GM18951 (cell line): ENCODE data around the gene GNG7.
"Not testable (repeated sequence)": the region's sequence is repeated elsewhere in the genome, so short reads cannot be mapped to it uniquely, and the experiment has no call there.

Experiments used
- POLR2A ChIP-seq: IDR thresholded peaks from 4 replicates; pipeline ENCODE4 v1.6.1; 2011; ENCODE audit warnings: mild to moderate bottlenecking; ENCODE audit not compliant: insufficient read length, insufficient read depth; ENCODE audit errors: extremely low read depth
- in situ Hi-C: fragments of 300-500 bp; cut with MboI; formaldehyde crosslinking; loops from one replicate; pipeline ENCODE4 v1.12.0; 2022; ENCODE audit warnings: low sequenced_read_pairs, mixed read lengths, inconsistent platforms; ENCODE audit not compliant: unreplicated experiment

GNG7 gene

GRCh38 chr19:2648099-2648498 is 54.4 kb downstream of the GNG7 start:
- in situ Hi-C loops, result loop anchor here (5.0 kb wide), 1 partner anchor 99 kb away; no protein-coding TSS in a partner anchor
- no peak for TF ChIP-seq POLR2A

DNA sequence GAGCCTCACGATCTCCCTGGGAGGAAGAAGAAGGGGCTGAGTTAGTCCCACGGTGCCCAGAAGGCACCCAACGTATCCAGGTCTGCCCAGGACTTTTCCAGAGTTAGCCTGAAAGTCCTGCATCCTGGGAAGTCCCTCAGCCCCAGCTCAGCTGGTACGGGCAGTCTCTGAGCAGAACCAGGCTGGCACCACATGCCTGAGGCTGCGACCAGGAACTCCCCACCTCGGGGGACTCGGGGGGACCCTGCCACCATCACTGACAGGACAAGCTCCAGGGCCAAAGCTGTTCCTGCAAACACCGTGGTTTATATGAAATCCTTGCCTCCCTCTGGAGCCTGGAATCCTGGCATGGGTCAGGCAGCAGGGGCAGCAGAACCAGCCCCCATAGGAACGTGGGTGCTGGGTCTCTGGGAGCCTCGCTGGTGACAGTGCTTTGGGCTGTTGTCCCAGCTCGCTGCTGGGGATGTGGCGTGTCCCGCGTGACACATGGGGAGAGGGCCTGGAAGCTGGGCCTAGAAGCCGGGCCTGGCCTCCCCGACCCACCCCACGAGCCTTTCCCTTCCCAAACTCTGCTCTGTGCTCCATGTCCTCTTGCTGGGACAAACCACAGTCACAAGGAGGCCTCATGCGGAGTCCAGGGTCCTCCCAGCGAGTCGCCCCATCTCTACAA is 55.5 kb downstream of the GNG7 start:
- in situ Hi-C loops, result loop anchor here (5.0 kb wide), 1 partner anchor 100 kb away; no protein-coding TSS in a partner anchor
- TF ChIP-seq POLR2A, result no peak

DNA sequence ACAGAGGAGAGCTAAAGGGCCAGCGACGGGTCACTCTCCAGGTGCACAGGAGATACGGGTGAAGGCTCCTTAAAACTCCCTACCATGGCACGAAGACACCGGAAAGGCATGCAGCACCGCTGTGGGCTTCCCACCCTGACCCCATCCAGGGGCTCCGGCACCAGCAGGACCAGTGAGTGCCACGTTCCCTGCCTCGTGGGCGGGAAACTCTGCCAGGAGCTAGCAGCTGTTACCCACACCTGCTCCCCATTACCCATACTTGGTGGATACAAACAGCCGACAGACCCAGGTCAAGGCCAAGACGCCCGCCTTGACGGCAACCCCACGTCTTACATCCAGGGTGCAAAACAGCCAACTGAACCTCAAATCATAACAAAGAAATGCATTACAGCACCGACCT is 56.7 kb downstream of the GNG7 start:
- in situ Hi-C loops, result loop anchor here (5.0 kb wide), 1 partner anchor 101 kb away; no protein-coding TSS in a partner anchor
- no peak for TF ChIP-seq POLR2A

GRCh38 chr19:2643123-2643737 is 59.3 kb downstream of the GNG7 start:
- in situ Hi-C loops, result not testable (repeated sequence)

DNA sequence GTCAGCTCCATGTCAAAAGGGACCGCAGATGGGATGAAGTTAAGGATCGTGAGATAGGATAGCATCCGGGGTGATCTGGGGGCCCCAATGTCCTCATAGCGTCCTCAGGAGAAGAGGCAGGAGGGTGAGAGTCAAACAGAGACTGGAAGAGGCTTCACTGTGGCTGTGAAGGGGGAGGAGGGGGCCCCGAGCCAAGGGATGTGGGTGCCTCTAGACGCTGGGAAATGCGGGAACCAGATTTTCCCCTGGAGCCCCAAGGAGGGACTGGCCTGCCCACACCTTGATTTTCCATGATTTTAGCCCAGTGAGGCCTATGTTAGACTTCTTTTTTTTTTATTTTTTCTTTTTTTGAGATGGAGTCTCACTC is 61.2 kb downstream of the GNG7 start:
- in situ Hi-C loops, result no loop called here
- TF ChIP-seq POLR2A, result no peak

- TF ChIP-seq POLR2A, result no peak
- in situ Hi-C loops, result no loop called here
Observed at GRCh38 chr19:2640563-2641331, 61.7 kb downstream of the GNG7 start.

DNA sequence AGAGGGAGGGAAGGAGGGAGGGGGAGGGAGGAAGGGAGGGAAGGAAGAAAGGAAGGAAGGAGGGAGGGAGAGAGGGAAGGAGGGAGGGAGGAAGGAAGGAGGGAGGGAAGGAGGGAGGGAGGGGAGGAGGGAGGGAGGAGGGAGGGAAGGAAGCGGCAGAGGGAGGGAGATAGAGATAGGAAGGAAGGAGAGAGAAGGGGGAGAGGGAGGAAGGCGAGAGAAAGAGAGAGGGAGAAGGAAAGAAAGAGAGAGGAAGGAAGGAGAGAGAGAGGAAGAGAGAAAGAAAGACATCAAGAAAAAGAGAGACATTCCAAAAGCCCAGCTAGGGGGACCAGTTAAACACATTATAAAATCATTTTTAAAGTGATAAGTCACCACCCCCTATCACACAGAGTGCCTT is 62.5 kb downstream of the GNG7 start:
- TF ChIP-seq POLR2A, result no peak

GRCh38 chr19:2638417-2638940 is 64.0 kb downstream of the GNG7 start:
- in situ Hi-C loops, result no loop called here

More for the DNA sequence above, 62.5 kb downstream of the GNG7 start:
- in situ Hi-C loops, result no loop called here

DNA sequence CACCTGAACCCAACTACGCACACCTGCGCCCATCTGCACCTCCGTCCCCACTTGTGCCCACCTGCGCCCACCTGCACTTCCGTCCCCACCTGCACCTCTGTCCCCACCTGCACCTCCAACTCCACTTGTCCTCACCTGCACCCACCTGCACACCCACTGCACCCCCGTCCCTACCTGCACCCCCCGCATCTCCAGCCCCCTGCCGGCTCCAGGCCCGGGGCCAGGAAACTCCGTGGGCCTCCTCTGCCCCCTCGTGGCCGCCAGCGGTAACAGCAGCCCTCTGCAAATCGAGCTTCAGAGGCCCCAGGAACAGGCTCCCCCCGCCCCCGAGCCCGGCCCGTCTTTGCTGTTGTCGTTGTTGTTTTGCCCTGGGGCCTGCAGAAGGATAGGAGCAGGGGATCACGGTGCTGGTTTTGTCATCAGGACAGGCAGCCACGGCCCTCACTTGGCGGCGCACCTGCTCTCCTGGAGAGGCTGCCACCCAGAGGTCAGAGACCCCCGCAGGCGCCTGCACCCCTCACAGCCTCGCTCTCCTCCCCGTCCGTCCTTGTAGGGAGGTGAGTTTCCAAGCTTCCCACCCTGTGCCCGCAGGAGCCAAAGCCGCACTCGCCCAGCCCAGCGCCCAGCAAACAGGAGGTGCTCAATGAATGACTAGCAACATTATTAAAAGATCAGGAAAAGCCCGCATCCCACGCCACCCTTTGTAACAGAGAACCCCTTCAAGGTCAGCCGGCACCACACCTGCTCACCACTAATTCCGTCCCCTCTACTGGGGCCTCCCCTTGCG is 65.4 kb downstream of the GNG7 start:
- in situ Hi-C loops, result no loop called here
- no peak for TF ChIP-seq POLR2A

More at GRCh38 chr19:2638417-2638940, 64.0 kb downstream of the GNG7 start:
- TF ChIP-seq POLR2A, result no peak

DNA sequence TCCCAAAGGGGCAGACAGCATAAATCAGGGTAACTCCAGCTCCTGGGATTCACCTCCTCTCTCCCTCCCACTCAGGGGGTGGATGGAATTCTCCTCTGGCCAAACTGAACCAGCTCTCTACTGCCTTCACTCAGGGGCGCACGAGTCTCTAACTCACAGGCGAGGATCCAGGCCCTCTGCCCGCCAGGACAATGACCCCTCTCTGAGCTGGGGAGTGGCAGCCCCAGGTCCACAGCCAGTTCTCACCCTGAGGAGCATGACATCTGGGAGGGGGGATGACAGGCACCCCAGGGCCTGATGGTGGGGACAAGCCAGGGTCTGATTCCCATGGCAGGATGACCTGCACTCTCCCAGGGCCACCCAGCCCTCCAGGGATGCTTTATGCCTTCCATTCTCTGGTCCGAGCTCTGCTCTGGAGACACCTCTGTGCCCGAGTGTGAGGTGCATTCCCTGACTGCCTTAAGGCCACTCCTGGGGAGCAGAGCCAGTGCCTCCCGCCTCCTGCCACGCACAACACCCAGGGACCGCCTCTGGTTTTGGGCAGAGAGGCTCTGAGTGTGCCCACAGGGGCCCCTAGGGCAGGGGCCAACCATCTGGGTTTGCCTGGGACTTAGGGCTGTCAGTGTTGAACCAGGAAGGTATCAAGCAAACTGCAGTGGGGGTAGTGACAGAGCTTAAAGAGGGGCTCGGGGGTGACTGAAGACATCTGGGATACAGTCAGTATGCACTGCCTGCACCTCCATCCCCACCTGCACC is 66.2 kb downstream of the GNG7 start:
- TF ChIP-seq POLR2A, result no peak
- in situ Hi-C loops, result no loop called here

- no peak for TF ChIP-seq POLR2A
Observed at GRCh38 chr19:2634960-2635359, 67.5 kb downstream of the GNG7 start.

GRCh38 chr19:2634228-2634951 is 68.1 kb downstream of the GNG7 start:
- in situ Hi-C loops, result no loop called here
- no peak for TF ChIP-seq POLR2A

More at GRCh38 chr19:2634960-2635359, 67.5 kb downstream of the GNG7 start:
- in situ Hi-C loops, result no loop called here

DNA sequence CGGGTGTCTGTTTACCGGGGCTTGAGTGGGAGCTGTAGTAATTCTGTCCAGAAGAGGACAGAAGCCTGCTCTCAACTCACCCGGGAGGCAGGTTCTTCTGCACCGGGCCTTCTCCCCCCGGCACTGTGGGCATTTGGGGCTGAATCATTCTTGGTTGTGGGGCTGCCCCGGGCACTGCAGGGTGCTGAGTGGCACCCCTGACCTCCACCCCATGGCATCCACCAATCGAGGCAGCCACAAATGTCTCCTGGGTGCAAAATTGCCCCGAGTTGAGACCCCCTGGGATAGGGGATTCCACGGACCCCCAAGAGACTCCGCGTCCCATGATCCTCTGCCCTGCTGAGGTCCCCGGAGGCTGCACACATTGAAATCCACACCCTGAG is 68.8 kb downstream of the GNG7 start:
- in situ Hi-C loops, result no loop called here

More for the DNA sequence above, 68.8 kb downstream of the GNG7 start:
- no peak for TF ChIP-seq POLR2A
